PC-3 (cell line): ENCODE results near the gene HRH2.

Experiments used
- CTCF ChIP-seq: fragments of 300-600 bp; sonication (generic); conservative IDR thresholded peaks from 2 replicates; pipeline ENCODE4 v1.5.1; 2017; ENCODE audit warnings: antibody characterized with exemption, low read depth, mild to moderate bottlenecking, low read length
- EZH2phosphoT487 ChIP-seq: fragments of 300-600 bp; sonication (generic); IDR thresholded peaks from 2 replicates; pipeline ENCODE4 v1.6.1; 2018; ENCODE audit warnings: mild to moderate bottlenecking, antibody characterized with exemption, low read length, borderline replicate concordance

DNA sequence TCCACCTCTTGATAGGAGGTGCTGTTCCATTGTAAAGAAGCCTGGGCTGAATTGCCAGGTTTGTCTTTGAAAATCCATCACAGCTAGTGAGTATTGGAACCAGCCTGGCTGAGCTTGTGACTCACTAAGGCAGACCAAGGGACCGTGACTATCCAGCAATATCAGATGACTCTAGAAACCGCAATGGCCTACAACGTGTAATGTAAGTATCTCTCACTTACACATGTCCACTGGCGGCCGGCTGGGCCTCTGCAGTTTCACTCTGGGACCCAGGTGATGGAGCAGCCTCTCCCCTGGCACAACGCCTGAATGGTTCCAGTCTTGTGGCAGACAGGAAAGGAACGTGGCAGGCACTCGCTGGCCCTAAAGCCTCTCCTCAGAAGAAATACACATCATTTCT lies 3.1 kb upstream of the HRH2 start:
- TF ChIP-seq CTCF, result no peak
- TF ChIP-seq EZH2phosphoT487, result peak; percentile 49; the same call in 1 of the 2 replicates
